Measurements from ENCODE around the gene CDYL2.

DNA sequence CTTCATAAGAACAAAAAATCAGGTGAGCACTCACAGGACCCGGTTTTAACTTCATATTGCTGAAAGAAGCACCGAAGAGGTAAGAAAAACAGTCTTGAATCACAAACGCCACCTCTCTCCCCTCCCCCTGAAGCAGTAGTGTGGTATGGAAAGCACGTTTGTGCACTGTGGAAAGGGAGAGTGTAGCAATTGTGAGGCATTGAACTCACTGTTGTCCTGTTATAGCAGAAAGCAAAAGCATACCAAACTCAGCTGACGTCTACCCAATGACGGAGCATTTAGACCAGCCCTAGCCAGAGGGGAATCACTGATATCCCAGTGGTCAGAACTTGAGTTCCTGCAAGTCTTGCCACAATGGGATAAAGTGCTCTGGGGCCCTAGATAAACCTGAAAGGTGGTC is 164.8 kb downstream of the CDYL2 start:
- TF ChIP-seq, protein P1, sequence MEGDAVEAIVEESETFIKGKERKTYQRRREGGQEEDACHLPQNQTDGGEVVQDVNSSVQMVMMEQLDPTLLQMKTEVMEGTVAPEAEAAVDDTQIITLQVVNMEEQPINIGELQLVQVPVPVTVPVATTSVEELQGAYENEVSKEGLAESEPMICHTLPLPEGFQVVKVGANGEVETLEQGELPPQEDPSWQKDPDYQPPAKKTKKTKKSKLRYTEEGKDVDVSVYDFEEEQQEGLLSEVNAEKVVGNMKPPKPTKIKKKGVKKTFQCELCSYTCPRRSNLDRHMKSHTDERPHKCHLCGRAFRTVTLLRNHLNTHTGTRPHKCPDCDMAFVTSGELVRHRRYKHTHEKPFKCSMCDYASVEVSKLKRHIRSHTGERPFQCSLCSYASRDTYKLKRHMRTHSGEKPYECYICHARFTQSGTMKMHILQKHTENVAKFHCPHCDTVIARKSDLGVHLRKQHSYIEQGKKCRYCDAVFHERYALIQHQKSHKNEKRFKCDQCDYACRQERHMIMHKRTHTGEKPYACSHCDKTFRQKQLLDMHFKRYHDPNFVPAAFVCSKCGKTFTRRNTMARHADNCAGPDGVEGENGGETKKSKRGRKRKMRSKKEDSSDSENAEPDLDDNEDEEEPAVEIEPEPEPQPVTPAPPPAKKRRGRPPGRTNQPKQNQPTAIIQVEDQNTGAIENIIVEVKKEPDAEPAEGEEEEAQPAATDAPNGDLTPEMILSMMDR (conservative IDR thresholded peaks at IDR 0.05; ENCODE audit: low read length), result no peak
- no peak for TF ChIP-seq EZH2phosphoT487 (IDR thresholded peaks at IDR 0.05; ENCODE audit: borderline replicate concordance, low read depth, low read length)
